H9 (cell line): ENCODE measurements around the gene DPP7. TPM values are rescaled to one million over a fixed set of nuclear protein-coding genes. Genes with fewer than 3 reads are reported as not detected.

Source experiments
- DNase-seq: peaks from one replicate; pipeline ENCODE4 v3.0.0-alpha.2; 2017
- H2AFZ ChIP-seq: one replicate; pipeline ENCODE4 v1.6.1; 2013; ENCODE audit warnings: mild to moderate bottlenecking, low read length, control low read depth, moderate library complexity
- H2AK5ac ChIP-seq: 2 replicates; pipeline ENCODE4 v1.6.1; 2013; ENCODE audit warnings: low read length, control low read depth, mixed read lengths; ENCODE audit not compliant: insufficient read length
- H2BK120ac ChIP-seq: one replicate; pipeline ENCODE4 v1.6.1; 2013; ENCODE audit warnings: low read depth, mild to moderate bottlenecking, low read length, control low read depth, inconsistent platforms; ENCODE audit not compliant: poor library complexity, severe bottlenecking
- H2BK12ac ChIP-seq: 2 replicates; pipeline ENCODE4 v1.6.1; 2013; ENCODE audit warnings: low read length, control low read depth, mixed read lengths, low read depth; ENCODE audit not compliant: insufficient read length
- H2BK15ac ChIP-seq: 2 replicates; pipeline ENCODE4 v1.6.1; 2013; ENCODE audit warnings: low read depth, low read length, control low read depth
- H2BK20ac ChIP-seq: one replicate; pipeline ENCODE4 v1.6.1; 2013; ENCODE audit warnings: low read depth, mild to moderate bottlenecking, low read length, control low read depth, inconsistent platforms; ENCODE audit not compliant: poor library complexity, severe bottlenecking
- H2BK5ac ChIP-seq: 2 replicates; pipeline ENCODE4 v1.6.1; 2013; ENCODE audit warnings: low read length, control low read depth, mixed read lengths; ENCODE audit not compliant: insufficient read length
- H3K14ac ChIP-seq: 2 replicates; pipeline ENCODE4 v1.6.1; 2013; ENCODE audit warnings: low read length, control low read depth; ENCODE audit not compliant: insufficient read depth
- H3K18ac ChIP-seq: 2 replicates; pipeline ENCODE4 v1.6.1; 2013; ENCODE audit warnings: low read depth, mild to moderate bottlenecking, mixed read lengths, low read length, control low read depth; ENCODE audit not compliant: insufficient read length
- H3K23ac ChIP-seq: 2 replicates; pipeline ENCODE4 v1.6.1; 2013; ENCODE audit warnings: low read length, control low read depth, mixed read lengths, low read depth; ENCODE audit not compliant: insufficient read length
- H3K23me2 ChIP-seq: 2 replicates; pipeline ENCODE4 v1.6.1; 2013; ENCODE audit warnings: low read depth, mild to moderate bottlenecking, mixed read lengths, low read length, control low read depth; ENCODE audit not compliant: insufficient read length, poor library complexity, severe bottlenecking
- H3K27ac ChIP-seq: 2 replicates; pipeline ENCODE4 v1.5.1; 2013; ENCODE audit warnings: low read length, control low read depth, mixed read lengths, low read depth; ENCODE audit not compliant: insufficient read length
- H3K27me3 ChIP-seq: 2 replicates; pipeline ENCODE4 v1.6.1; 2013; ENCODE audit warnings: low read length, control low read depth, inconsistent platforms; ENCODE audit not compliant: insufficient read depth
- H3K4ac ChIP-seq: 2 replicates; pipeline ENCODE4 v1.6.1; 2013; ENCODE audit warnings: low read depth, mild to moderate bottlenecking, control low read depth, inconsistent platforms, low read length, moderate library complexity
- H3K4me1 ChIP-seq: 2 replicates; pipeline ENCODE4 v1.6.1; 2013; ENCODE audit warnings: low read length, control low read depth, inconsistent platforms; ENCODE audit not compliant: insufficient read depth
- H3K4me2 ChIP-seq: 2 replicates; pipeline ENCODE4 v1.6.1; 2013; ENCODE audit warnings: low read length, control low read depth, mixed read lengths; ENCODE audit not compliant: insufficient read length, insufficient read depth
- H3K56ac ChIP-seq: 2 replicates; pipeline ENCODE4 v1.6.1; 2013; ENCODE audit warnings: low read depth, mild to moderate bottlenecking, mixed read lengths, low read length, control low read depth; ENCODE audit not compliant: insufficient read length
- H3K79me1 ChIP-seq: 2 replicates; pipeline ENCODE4 v1.6.1; 2013; ENCODE audit warnings: low read depth, mild to moderate bottlenecking, moderate library complexity, low read length, control low read depth, inconsistent platforms; ENCODE audit not compliant: insufficient read depth, poor library complexity, severe bottlenecking
- H3K79me2 ChIP-seq: 2 replicates; pipeline ENCODE4 v1.6.1; 2013; ENCODE audit warnings: low read length, control low read depth, inconsistent platforms; ENCODE audit not compliant: insufficient read depth
- H3K9ac ChIP-seq: 2 replicates; pipeline ENCODE4 v1.6.1; 2013; ENCODE audit warnings: low read length, control low read depth, mixed read lengths; ENCODE audit not compliant: insufficient read length; ENCODE audit errors: extremely low read depth
- H3K9me3 ChIP-seq: one replicate; pipeline ENCODE4 v1.6.1; 2013; ENCODE audit warnings: low read depth, low read length, inconsistent platforms; ENCODE audit not compliant: control insufficient read depth
- H3T11ph ChIP-seq: one replicate; pipeline ENCODE4 v1.6.1; 2013; ENCODE audit warnings: mild to moderate bottlenecking, low read length, control low read depth, inconsistent platforms
- H4K20me1 ChIP-seq: one replicate; pipeline ENCODE4 v1.6.1; 2013; ENCODE audit not compliant: control insufficient read depth, insufficient read length, insufficient read depth
- H4K5ac ChIP-seq: 2 replicates; pipeline ENCODE4 v1.6.1; 2013; ENCODE audit warnings: low read depth, mild to moderate bottlenecking, mixed read lengths, low read length, control low read depth; ENCODE audit not compliant: insufficient read length
- H4K8ac ChIP-seq: replicated peaks from 2 replicates; pipeline ENCODE4 v1.6.1; 2013; ENCODE audit warnings: low read length, control low read depth, mixed read lengths, low read depth; ENCODE audit not compliant: insufficient read length
- H4K91ac ChIP-seq: 2 replicates; pipeline ENCODE4 v1.6.1; 2013; ENCODE audit warnings: low read depth, mild to moderate bottlenecking, moderate library complexity, mixed read lengths, low read length, control low read depth; ENCODE audit not compliant: insufficient read length
- H3K27ac Mint-ChIP-seq, 3 experiments: 2 replicates in 2 of 3; 3 replicates in 1 of 3; pipeline ENCODE4 v1.8.0; 2020 to 2021; ENCODE audit warnings: mixed read lengths in 3 of 3, mild to moderate bottlenecking in 1 of 3, moderate library complexity in 1 of 3
- H3K27me3 Mint-ChIP-seq: 2 replicates; pipeline ENCODE4 v1.8.0; 2021; ENCODE audit warnings: low read depth, mild to moderate bottlenecking, moderate library complexity, mixed read lengths
- H3K36me3 Mint-ChIP-seq, 3 experiments: 2 replicates in 2 of 3; 3 replicates in 1 of 3; pipeline ENCODE4 v1.8.0; 2020 to 2021; ENCODE audit warnings: low read depth in 3 of 3, mixed read lengths in 3 of 3; ENCODE audit not compliant: insufficient read depth in 1 of 3
- H3K4me1 Mint-ChIP-seq, 2 experiments: 2 replicates each; pipeline ENCODE4 v1.8.0; 2020; ENCODE audit warnings: mixed read lengths in 2 of 2
- H3K4me3 Mint-ChIP-seq, 2 experiments: 2 replicates in 1 of 2; 3 replicates in 1 of 2; pipeline ENCODE4 v1.8.0; 2020 to 2021; ENCODE audit warnings: mild to moderate bottlenecking in 2 of 2, mixed read lengths in 2 of 2, moderate library complexity in 1 of 2
- H3K9me3 Mint-ChIP-seq, 2 experiments: 2 replicates in 1 of 2; 3 replicates in 1 of 2; pipeline ENCODE4 v1.8.0; 2020; ENCODE audit warnings: mild to moderate bottlenecking in 2 of 2, mixed read lengths in 2 of 2, moderate library complexity in 1 of 2
- CTCF ChIP-seq: fragments of 200-600 bp; sonication (generic); conservative IDR thresholded peaks from 3 replicates; pipeline ENCODE4 v1.8.0; 2021; ENCODE audit warnings: antibody characterized with exemption, mild to moderate bottlenecking
- WGBS: extraction: QIAGEN DNeasy Blood & Tissue Kit; methylation state at CpG from one replicate; pipeline ENCODE4 v1.1.7; 2013; ENCODE audit warnings: missing lambda C conversion rate, low lambda C conversion rate, mixed read lengths; ENCODE audit not compliant: insufficient read length; ENCODE audit errors: extremely low coverage; 5-methylcytosine and 5-hydroxymethylcytosine counted together
- total RNA-seq: library from RNA; stranded (reverse); gene quantifications from 2 replicates; pipeline ENCODE4 v1.2.1, GENCODE V29; 2021

Gene DPP7
- total RNA-seq, 1 experiment from 2014 or later: 29.4 TPM

- no peak for TF ChIP-seq CTCF
- Histone ChIP-seq H4K91ac (no peak overlapping the region), H3K27me3 (no peaks in the 10 kb centered on the region; the same call in 1 of the 2 replicates)
Measured at GRCh38 chr9:137148242-137148641, 33.7 kb upstream of the DPP7 start.

More at GRCh38 chr9:137148242-137148641, 33.7 kb upstream of the DPP7 start:
- Mint-ChIP-seq H3K27me3 (peaks cover 40% of the 10 kb centered on the region), H3K27ac (no peak overlapping the region), H3K36me3 (no peaks in the 10 kb centered on the region), H3K4me1 (peaks cover 0 to 11% of the 10 kb centered on the region in 2 experiments; a peak in 2 of 4 replicates), H3K4me3 (no peak overlapping the region), H3K9me3 (no peaks in the 10 kb centered on the region; a peak in 2 of 5 replicates)
- H3T11ph ChIP-seq: no peak overlapping the region
- no peaks in the 10 kb centered on the region; the same call in 1 of the 2 replicates for H3K4me1 ChIP-seq
- H2AK5ac ChIP-seq: no peak overlapping the region
- H3K23ac ChIP-seq: no peak overlapping the region
- no peak overlapping the region for H3K9ac ChIP-seq
- no peak overlapping the region for H2BK12ac ChIP-seq
- H2BK5ac ChIP-seq: no peak overlapping the region
- H3K23me2 ChIP-seq: no peaks in the 10 kb centered on the region
- no peak overlapping the region for H2BK15ac ChIP-seq
- H2BK20ac ChIP-seq: no peak overlapping the region
- no peaks in the 10 kb centered on the region for H4K20me1 ChIP-seq
- H4K8ac ChIP-seq: no peak overlapping the region
- H4K5ac ChIP-seq: no peak overlapping the region
- no peaks in the 10 kb centered on the region for H3K9me3 ChIP-seq
- no peak overlapping the region for H3K56ac ChIP-seq
- no peaks in the 10 kb centered on the region for H3K79me1 ChIP-seq
- no peak for DNase-seq
- no peak overlapping the region for H3K4ac ChIP-seq
- no peak overlapping the region for H3K4me2 ChIP-seq
- no peak overlapping the region for H3K27ac ChIP-seq
- no peaks in the 10 kb centered on the region for H3K79me2 ChIP-seq
- H3K18ac ChIP-seq: no peak overlapping the region
- no peak overlapping the region for H2AFZ ChIP-seq
- WGBS: no CpG with 5 or more reads among the region's 27 CpGs
- H2BK120ac ChIP-seq: no peak overlapping the region
- no peak overlapping the region for H3K14ac ChIP-seq
